Heart left ventricle (tissue), 13 donors: ENCODE results near the gene VKORC1.

ENCODE experiments used
- POLR2A ChIP-seq, 2 donors: fragments of 450-650 bp; IDR thresholded peaks; one replicate each; pipeline ENCODE4 v1.6.1; 2017; ENCODE audit warnings: antibody characterized with exemption in 2 of 2, mild to moderate bottlenecking in 2 of 2, moderate library complexity in 2 of 2
- TF ChIP-seq, protein P1 (sequence below), 12 donors: fragments of 200-600 bp; sonication (generic) in 4 of 12; IDR thresholded peaks; one replicate each; pipeline versions ENCODE4 v1.5.0 to v1.8.0; 2018 to 2022; ENCODE audit warnings: antibody characterized with exemption in 12 of 12, mild to moderate bottlenecking in 5 of 12
- donor health status: ischemic (EF 13 %, LVEDD 7.1; RV severe dilation, severe dysfunction).
- donor health status: DM: no; HTN: yes; CAD: no.
- donor health status: DM: no; HTN: no; CAD: no.
- donor health status: ischemic (EF 25% LVEDD 6.9; RV normal size, moderate dysfunction).
- donor health status: ischemic (EF 25% LVEDD 5.7; RV mildly dilated, moderate dysfunction).
- donor health status: ischemic (EF 35%, LVEDD 5.7; RV mildly dilated, moderate dysfunction).
- donor health status: nonischemic (EF 11% LVEDD 7.7; RV severe dilation, severe dysfunction).
- donor health status: DM: yes; HTN: yes; CAD: no.
- donor health status: PGD.
- donor health status: ischemic (EF 29% LVEDD 5.4; RV normal size, mild dysfunction).
- donor health status: nonischemic (EF 23%, LVEDD 6.1; RV moderate dilation, normal function).

DNA sequence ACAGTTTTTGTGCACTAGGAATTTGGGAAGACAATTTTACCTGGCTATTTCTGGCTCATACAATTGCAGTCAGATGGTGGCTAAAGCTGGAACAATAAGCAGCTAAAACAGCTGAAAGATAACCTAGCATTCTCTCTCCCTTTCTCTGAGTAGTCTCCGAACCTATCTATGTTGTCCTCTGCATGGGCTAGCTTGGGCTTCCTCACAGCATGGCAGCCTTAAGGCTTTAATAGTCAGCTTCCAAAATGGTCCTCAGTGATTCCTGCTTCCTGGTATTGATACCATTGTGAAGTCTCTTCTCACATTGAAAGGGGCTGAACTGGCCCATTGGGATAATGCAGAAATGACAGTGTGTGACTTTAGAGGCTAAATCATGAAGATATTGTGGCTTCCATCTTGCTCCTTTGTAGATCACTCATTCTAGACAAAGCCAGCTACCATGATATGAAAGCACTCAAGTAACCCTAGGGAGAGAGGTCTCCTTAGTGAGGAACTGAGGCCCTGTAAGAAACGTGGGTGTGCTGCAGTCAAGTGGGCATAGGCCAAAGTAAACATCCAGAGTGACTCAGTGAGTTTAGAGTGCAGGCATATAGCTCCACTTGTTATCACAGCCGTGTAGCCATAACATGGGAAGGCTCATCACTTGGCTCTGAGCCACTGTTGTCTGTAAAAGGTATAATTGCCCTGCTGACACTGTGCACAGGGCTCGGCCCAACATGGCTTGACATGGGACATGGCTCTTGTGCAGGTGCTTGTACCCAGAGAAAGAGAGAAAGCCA, 5.5 kb upstream of the VKORC1 start:
- TF ChIP-seq, protein P1, sequence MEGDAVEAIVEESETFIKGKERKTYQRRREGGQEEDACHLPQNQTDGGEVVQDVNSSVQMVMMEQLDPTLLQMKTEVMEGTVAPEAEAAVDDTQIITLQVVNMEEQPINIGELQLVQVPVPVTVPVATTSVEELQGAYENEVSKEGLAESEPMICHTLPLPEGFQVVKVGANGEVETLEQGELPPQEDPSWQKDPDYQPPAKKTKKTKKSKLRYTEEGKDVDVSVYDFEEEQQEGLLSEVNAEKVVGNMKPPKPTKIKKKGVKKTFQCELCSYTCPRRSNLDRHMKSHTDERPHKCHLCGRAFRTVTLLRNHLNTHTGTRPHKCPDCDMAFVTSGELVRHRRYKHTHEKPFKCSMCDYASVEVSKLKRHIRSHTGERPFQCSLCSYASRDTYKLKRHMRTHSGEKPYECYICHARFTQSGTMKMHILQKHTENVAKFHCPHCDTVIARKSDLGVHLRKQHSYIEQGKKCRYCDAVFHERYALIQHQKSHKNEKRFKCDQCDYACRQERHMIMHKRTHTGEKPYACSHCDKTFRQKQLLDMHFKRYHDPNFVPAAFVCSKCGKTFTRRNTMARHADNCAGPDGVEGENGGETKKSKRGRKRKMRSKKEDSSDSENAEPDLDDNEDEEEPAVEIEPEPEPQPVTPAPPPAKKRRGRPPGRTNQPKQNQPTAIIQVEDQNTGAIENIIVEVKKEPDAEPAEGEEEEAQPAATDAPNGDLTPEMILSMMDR (IDR thresholded peaks at IDR 0.05), result no peak
- no peak for TF ChIP-seq POLR2A (IDR thresholded peaks at IDR 0.05)
